HepG2 (cell line): ENCODE measurements around the gene PTBP2. TPM values are rescaled to one million over a fixed set of nuclear protein-coding genes. Genes with fewer than 3 reads are reported as not detected.

Source experiments
- ATAC-seq: fragments of 200-7000 bp; cut with Tn5 transposase; 3 replicates; pipeline ENCODE4 v1.9.1; 2020; ENCODE audit warnings: mild to moderate bottlenecking, moderate library complexity
- BruUV-seq: library from RNA; stranded (reverse); fragments of 400-500 nt; replicated peaks from 2 replicates; lab custom pipeline; 2021; lab: Mats Ljungman, UMichigan
- CTCF ChIA-PET: fragments of 300-600 bp; formaldehyde crosslinking; extraction: SDS; loops from one replicate; lab custom pipeline; 2021; ENCODE audit warnings: low total read pairs, inconsistent platforms, low intra/inter-chr PET ratio; lab: Yijun Ruan, JAX
- POLR2A ChIA-PET: fragments of 350-600 bp; sonication (Branson Sonifier 250); formaldehyde crosslinking; loops from one replicate; lab custom pipeline; 2020; ENCODE audit warnings: antibody characterized with exemption, inconsistent platforms; lab: Yijun Ruan, JAX
- DNase-seq: peaks from one replicate; pipeline ENCODE4 v3.0.0-alpha.2; 2015; ENCODE audit warnings: low spot score
- FAIRE-seq: peaks from 3 replicates; lab custom pipeline; 2011; peaks lifted over from hg19 to GRCh38; lab: Jason Lieb, UNC
- H2AFZ ChIP-seq: one replicate; pipeline ENCODE4 v1.6.1; 2011; ENCODE audit warnings: low read length, inconsistent platforms
- H3K27ac ChIP-seq: fragments of 300-600 bp; 3 replicates; pipeline ENCODE4 v1.8.0; 2011; ENCODE audit warnings: mixed run types, mild to moderate bottlenecking, mixed read lengths, low read length, inconsistent platforms; ENCODE audit not compliant: insufficient read depth; ENCODE audit errors: extremely low read length
- H3K27me3 ChIP-seq, 2 experiments: fragments of 200-600 bp in 1 of 2; 2 replicates in 1 of 2; 3 replicates in 1 of 2; pipeline versions ENCODE4 v1.6.0 to v1.8.0; 2011; ENCODE audit warnings: low read length in 2 of 2, mild to moderate bottlenecking in 2 of 2, moderate library complexity in 2 of 2, inconsistent platforms in 1 of 2; ENCODE audit not compliant: insufficient read depth in 2 of 2, control insufficient read depth in 1 of 2
- H3K36me3 ChIP-seq, 2 experiments: fragments of 200-600 bp in 1 of 2; replicated peaks in 1 of 2; 2 replicates in 1 of 2; 3 replicates in 1 of 2; pipeline versions ENCODE4 v1.5.1 to v1.8.0; 2011; ENCODE audit warnings: low read length in 2 of 2, inconsistent platforms in 1 of 2; ENCODE audit not compliant: insufficient read depth in 2 of 2, control insufficient read depth in 1 of 2
- H3K4me1 ChIP-seq: 2 replicates; pipeline ENCODE4 v1.5.1; 2012; ENCODE audit warnings: low read length, inconsistent platforms; ENCODE audit not compliant: insufficient read depth
- H3K4me2 ChIP-seq: 2 replicates; pipeline ENCODE4 v1.6.0; 2011; ENCODE audit warnings: low read depth, low read length, inconsistent platforms
- H3K4me3 ChIP-seq, 3 experiments: fragments of 200-600 bp in 1 of 3; sonication (generic), shearing (Covaris generic) in 1 of 3; replicated peaks in 1 of 3; 2 replicates each; pipeline ENCODE4 v1.5.1; 2011 to 2016; ENCODE audit warnings: low read length in 3 of 3, inconsistent platforms in 2 of 3, low read depth in 2 of 3, mild to moderate bottlenecking in 2 of 3, control low read depth in 1 of 3, mixed read lengths in 1 of 3; ENCODE audit not compliant: insufficient read depth in 1 of 3
- H3K79me2 ChIP-seq: one replicate; pipeline ENCODE4 v1.6.1; 2011; ENCODE audit warnings: low read length, inconsistent platforms; ENCODE audit not compliant: insufficient read depth
- H3K9ac ChIP-seq: 2 replicates; pipeline ENCODE4 v1.6.0; 2011; ENCODE audit warnings: mild to moderate bottlenecking, low read depth, low read length, inconsistent platforms; ENCODE audit not compliant: insufficient read depth
- H3K9me3 ChIP-seq: 2 replicates; pipeline ENCODE4 v1.5.1; 2012; ENCODE audit warnings: mild to moderate bottlenecking, low read length
- H4K20me1 ChIP-seq: 2 replicates; pipeline ENCODE4 v1.6.0; 2011; ENCODE audit warnings: inconsistent platforms, mild to moderate bottlenecking, low read length, moderate library complexity; ENCODE audit not compliant: insufficient read depth
- ATF7 ChIP-seq, 2 experiments: fragments of 450-650 bp in 1 of 2; sonication (generic) in 1 of 2; formaldehyde crosslinking in 1 of 2; IDR thresholded peaks; 2 replicates each; pipeline versions ENCODE4 v1.4.0 to v1.6.1; 2016 to 2020; ENCODE audit warnings: antibody characterized with exemption in 1 of 2, mild to moderate bottlenecking in 1 of 2, missing genetic modification reagents in 1 of 2
- EED ChIP-seq: sonication (generic); formaldehyde crosslinking; IDR thresholded peaks from 2 replicates; pipeline ENCODE4 v1.5.0; 2020; ENCODE audit warnings: mild to moderate bottlenecking, missing genetic modification reagents
- FOXO1 ChIP-seq: sonication (generic); formaldehyde crosslinking; IDR thresholded peaks from 2 replicates; pipeline ENCODE4 v1.4.0; 2020; ENCODE audit warnings: missing genetic modification reagents
- GPBP1L1 ChIP-seq: sonication (generic); formaldehyde crosslinking; IDR thresholded peaks from 2 replicates; pipeline ENCODE4 v1.5.0; 2020; ENCODE audit warnings: mild to moderate bottlenecking, missing genetic modification reagents
- KDM3A ChIP-seq: IDR thresholded peaks from 2 replicates; pipeline ENCODE4 v1.6.1; 2018; ENCODE audit warnings: low read depth, missing compliant biosample characterization
- KLF16 ChIP-seq, 2 experiments: sonication (generic) in 1 of 2; formaldehyde crosslinking in 1 of 2; IDR thresholded peaks; 2 replicates each; pipeline versions ENCODE4 v1.6.1 to v1.8.0; 2016 to 2023; ENCODE audit warnings: missing genetic modification reagents in 2 of 2, missing compliant biosample characterization in 1 of 2
- NFYC ChIP-seq: IDR thresholded peaks from 2 replicates; pipeline ENCODE4 v1.6.1; 2016; ENCODE audit warnings: missing genetic modification reagents, missing compliant biosample characterization
- NR0B2 ChIP-seq: sonication (generic); formaldehyde crosslinking; IDR thresholded peaks from 2 replicates; pipeline ENCODE4 v1.4.0; 2020; ENCODE audit warnings: mild to moderate bottlenecking, missing genetic modification reagents
- PBX3 ChIP-seq: sonication (generic); formaldehyde crosslinking; IDR thresholded peaks from 2 replicates; pipeline ENCODE4 v1.8.1; 2023; ENCODE audit warnings: missing genetic modification reagents, inconsistent platforms, borderline replicate concordance
- PRPF4 ChIP-seq: fragments of 200-400 bp; formaldehyde crosslinking; IDR thresholded peaks from 2 replicates; pipeline ENCODE4 v1.6.1; 2016; ENCODE audit warnings: low read length, low read depth; ENCODE audit not compliant: poor library complexity, severe bottlenecking
- REXO4 ChIP-seq: sonication (generic); formaldehyde crosslinking; IDR thresholded peaks from 2 replicates; pipeline ENCODE4 v1.8.0; 2022; ENCODE audit warnings: missing genetic modification reagents, mild to moderate bottlenecking, borderline replicate concordance
- TARDBP ChIP-seq: sonication (generic); formaldehyde crosslinking; IDR thresholded peaks from 2 replicates; pipeline ENCODE4 v1.8.0; 2022; ENCODE audit warnings: mild to moderate bottlenecking, missing genetic modification reagents
- TEF ChIP-seq: sonication (generic); formaldehyde crosslinking; IDR thresholded peaks from 2 replicates; pipeline ENCODE4 v1.5.0; 2020; ENCODE audit warnings: missing genetic modification reagents
- XRCC5 ChIP-seq: fragments of 200-400 bp; formaldehyde crosslinking; optimal IDR thresholded peaks from 2 replicates; pipeline ENCODE3; 2017; ENCODE audit warnings: mild to moderate bottlenecking, low read length
- ZC3H4 ChIP-seq: sonication (generic); formaldehyde crosslinking; IDR thresholded peaks from 2 replicates; pipeline ENCODE4 v1.4.0; 2020; ENCODE audit warnings: missing genetic modification reagents, borderline replicate concordance
- ZNF333 ChIP-seq: sonication (generic); formaldehyde crosslinking; IDR thresholded peaks from 2 replicates; pipeline ENCODE4 v1.4.0; 2020; ENCODE audit warnings: mild to moderate bottlenecking, missing genetic modification reagents, borderline replicate concordance
- ZNF337 ChIP-seq: sonication (generic); formaldehyde crosslinking; IDR thresholded peaks from 2 replicates; pipeline ENCODE4 v1.5.1; 2020; ENCODE audit warnings: missing genetic modification reagents, low read depth, mild to moderate bottlenecking, borderline replicate concordance
- ZNF670 ChIP-seq: sonication (generic); formaldehyde crosslinking; IDR thresholded peaks from 2 replicates; pipeline ENCODE4 v1.8.0; 2022; ENCODE audit warnings: mild to moderate bottlenecking, missing genetic modification reagents, borderline replicate concordance
- ZNF746 ChIP-seq: sonication (generic); formaldehyde crosslinking; IDR thresholded peaks from 2 replicates; pipeline ENCODE4 v1.8.0; 2022; ENCODE audit warnings: mild to moderate bottlenecking, missing genetic modification reagents
- ZSCAN9 ChIP-seq: IDR thresholded peaks from 2 replicates; pipeline ENCODE4 v1.6.1; 2016; ENCODE audit warnings: borderline replicate concordance
- in situ Hi-C: cut with HindIII; loops from 2 replicates; pipeline ENCODE4 v1.10.0; 2017; ENCODE audit warnings: low pct_unique_long_range_greater_than_20kb; ENCODE audit not compliant: extremely low pct_ligation_motif_present
- intact Hi-C: fragments of 100-400 bp; cut with micrococcal nuclease; formaldehyde crosslinking; loops from one replicate; pipeline ENCODE4 v1.10.0; 2022; ENCODE audit not compliant: unreplicated experiment
- polyA plus RNA-seq, 8 experiments: library from polyadenylated mRNA; depleted of rRNA in 3 of 8; stranded (reverse) in 7 of 8; unstranded in 1 of 8; fragments of >200 nt; fragmentation: Illumina TruSeq in 4 of 8; extraction: Trizol in 4 of 8; gene quantifications; 2 replicates each; pipeline versions ENCODE4 v1.2.1 to v1.2.3, GENCODE V29; 2011 to 2016; ENCODE audit warnings: low read depth in 4 of 8, missing spikeins in 1 of 8, mixed read lengths in 1 of 8; ENCODE audit not compliant: insufficient read depth in 1 of 8
- total RNA-seq, 5 experiments: library from RNA; depleted of rRNA; stranded (reverse); fragments of >200 nt; fragmentation: Illumina TruSeq; extraction: Trizol; gene quantifications; 2 replicates each; pipeline ENCODE4 v1.2.3, GENCODE V29; 2016; ENCODE audit warnings: low read depth in 1 of 5

PTBP2 gene
- total and polyA plus RNA-seq, 2 of the 13 experiments (the other 11 are each of a cell fraction or from before 2014, with no cell fraction given) = 10.5 to 14.1 TPM

GRCh38 chr1:96782856-96783255 is 61.3 kb downstream of the PTBP2 start:
- Histone ChIP-seq H3K4me3 (no peak overlapping the region), H4K20me1 (no peaks in the 10 kb centered on the region; the same call in 1 of the 2 replicates), H3K27me3 (no peaks in the 10 kb centered on the region), H3K4me2 (no peak overlapping the region), H2AFZ (no peak overlapping the region), H3K36me3 (peaks cover 6 to 54% of the 10 kb centered on the region in 2 experiments), H3K27ac (no peak overlapping the region), H3K4me1 (no peaks in the 10 kb centered on the region), H3K9me3 (no peaks in the 10 kb centered on the region), H3K79me2 (no peaks in the 10 kb centered on the region), H3K9ac (no peak overlapping the region)
- no TSS peak for BruUV-seq
- no peak for ATAC-seq
- POLR2A ChIA-PET = no interaction called here
- intact Hi-C loops = no loop called here
- in situ Hi-C loops = no loop called here
- TF ChIP-seq ZSCAN9 (CRISPR knock-in tag) = no peak
- TF ChIP-seq ZC3H4 = no peak
- no peak for TF ChIP-seq ZNF670 (CRISPR knock-in tag)
- no peak for TF ChIP-seq ZNF337
- TF ChIP-seq ZNF746 (CRISPR knock-in tag) = no peak
- no peak for TF ChIP-seq KDM3A
- TF ChIP-seq TEF (CRISPR knock-in tag) = no peak
- TF ChIP-seq EED (CRISPR knock-in tag) = no peak
- TF ChIP-seq FOXO1 = no peak
- TF ChIP-seq REXO4 (CRISPR knock-in tag) = no peak
- TF ChIP-seq PRPF4 = no peak
- TF ChIP-seq ZNF333 (CRISPR knock-in tag) = no peak
- no peak for TF ChIP-seq NFYC (CRISPR knock-in tag)
- TF ChIP-seq XRCC5 = no peak
- TF ChIP-seq ATF7 (IDR thresholded peaks at IDR 0.05) = no peak
- TF ChIP-seq ATF7 (CRISPR knock-in tag; IDR thresholded peaks at IDR 0.05) = no peak
- TF ChIP-seq TARDBP (CRISPR knock-in tag) = no peak
- no peak for TF ChIP-seq GPBP1L1
- TF ChIP-seq KLF16 (CRISPR knock-in tag; IDR thresholded peaks at IDR 0.05) = no peak
- TF ChIP-seq PBX3 (CRISPR knock-in tag) = no peak
- no peak for TF ChIP-seq NR0B2 (CRISPR knock-in tag)
- CTCF ChIA-PET = no interaction called here
- DNase-seq = no peak
- no peak for FAIRE-seq
